ENCODE data around the gene ADAMTS8. TPM values are rescaled to one million over a fixed set of nuclear protein-coding genes. Genes with fewer than 3 reads are reported as not detected.

Gene ADAMTS8
- total RNA-seq, 1 donor from 2014 or later = 39.1 TPM

DNA sequence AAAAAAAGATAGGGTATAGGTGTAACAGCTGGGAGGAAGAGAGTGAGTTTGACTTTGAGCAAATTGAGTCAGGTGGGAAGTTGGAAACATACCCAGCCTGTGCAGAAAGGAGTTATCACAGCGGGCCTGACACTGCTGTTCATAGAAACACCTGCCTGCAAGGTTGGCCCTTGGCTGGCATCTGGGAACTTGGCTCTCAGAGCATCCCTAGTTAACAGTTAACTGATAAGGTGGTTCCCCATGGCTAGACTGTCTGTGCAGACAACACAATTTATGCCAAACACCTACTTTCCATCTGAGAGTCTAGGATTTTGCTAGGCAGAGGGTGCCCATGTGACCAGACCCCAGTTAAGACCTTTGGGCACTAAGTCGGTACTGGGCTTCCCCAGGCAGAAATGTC, 31.4 kb downstream of the ADAMTS8 start:
- H3K4me3 ChIP-seq = no peak overlapping the region
- DNase-seq (no peak), ATAC-seq (no peak)
- no peak overlapping the region for H3K27ac ChIP-seq
- peaks cover 5% of the 10 kb centered on the region for H3K4me1 ChIP-seq
- no peaks in the 10 kb centered on the region for H3K36me3 ChIP-seq
- TF ChIP-seq, protein P1, sequence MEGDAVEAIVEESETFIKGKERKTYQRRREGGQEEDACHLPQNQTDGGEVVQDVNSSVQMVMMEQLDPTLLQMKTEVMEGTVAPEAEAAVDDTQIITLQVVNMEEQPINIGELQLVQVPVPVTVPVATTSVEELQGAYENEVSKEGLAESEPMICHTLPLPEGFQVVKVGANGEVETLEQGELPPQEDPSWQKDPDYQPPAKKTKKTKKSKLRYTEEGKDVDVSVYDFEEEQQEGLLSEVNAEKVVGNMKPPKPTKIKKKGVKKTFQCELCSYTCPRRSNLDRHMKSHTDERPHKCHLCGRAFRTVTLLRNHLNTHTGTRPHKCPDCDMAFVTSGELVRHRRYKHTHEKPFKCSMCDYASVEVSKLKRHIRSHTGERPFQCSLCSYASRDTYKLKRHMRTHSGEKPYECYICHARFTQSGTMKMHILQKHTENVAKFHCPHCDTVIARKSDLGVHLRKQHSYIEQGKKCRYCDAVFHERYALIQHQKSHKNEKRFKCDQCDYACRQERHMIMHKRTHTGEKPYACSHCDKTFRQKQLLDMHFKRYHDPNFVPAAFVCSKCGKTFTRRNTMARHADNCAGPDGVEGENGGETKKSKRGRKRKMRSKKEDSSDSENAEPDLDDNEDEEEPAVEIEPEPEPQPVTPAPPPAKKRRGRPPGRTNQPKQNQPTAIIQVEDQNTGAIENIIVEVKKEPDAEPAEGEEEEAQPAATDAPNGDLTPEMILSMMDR (IDR thresholded peaks at IDR 0.05) = no peak
- H3K27me3 ChIP-seq = no peaks in the 10 kb centered on the region
- H3K9me3 ChIP-seq = no peaks in the 10 kb centered on the region
- intact Hi-C loops (cut with DNase I) = no loop called here

DNA sequence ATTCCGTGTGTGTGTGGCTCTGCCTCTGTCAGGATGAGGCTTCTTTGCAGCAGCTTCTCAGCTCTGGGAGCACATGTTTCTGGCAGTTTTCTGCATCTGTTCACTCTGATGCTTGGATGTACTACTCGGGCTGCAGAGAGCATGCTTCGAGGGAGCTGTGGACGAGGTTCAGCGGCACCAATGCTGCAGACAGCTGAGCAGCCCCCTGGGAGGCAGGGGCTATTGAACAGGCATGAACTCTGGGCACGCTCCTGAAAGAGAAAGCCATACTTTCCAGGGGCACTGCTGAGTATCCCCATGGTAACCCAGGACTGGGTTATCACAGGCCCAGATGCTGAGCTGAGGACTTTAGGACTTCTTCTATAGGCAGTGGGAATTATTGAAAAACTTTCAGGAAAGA, 33.8 kb downstream of the ADAMTS8 start:
- H3K4me1 ChIP-seq = peaks cover 12% of the 10 kb centered on the region
- TF ChIP-seq, protein P1 (IDR thresholded peaks at IDR 0.05) = no peak
- ATAC-seq = no peak
- no peaks in the 10 kb centered on the region for H3K27me3 ChIP-seq
- H3K27ac ChIP-seq = no peak overlapping the region
- intact Hi-C loops (cut with DNase I) = no loop called here
- no peaks in the 10 kb centered on the region for H3K36me3 ChIP-seq
- H3K4me3 ChIP-seq = no peak overlapping the region
- no peak for DNase-seq
- H3K9me3 ChIP-seq = no peaks in the 10 kb centered on the region

DNA sequence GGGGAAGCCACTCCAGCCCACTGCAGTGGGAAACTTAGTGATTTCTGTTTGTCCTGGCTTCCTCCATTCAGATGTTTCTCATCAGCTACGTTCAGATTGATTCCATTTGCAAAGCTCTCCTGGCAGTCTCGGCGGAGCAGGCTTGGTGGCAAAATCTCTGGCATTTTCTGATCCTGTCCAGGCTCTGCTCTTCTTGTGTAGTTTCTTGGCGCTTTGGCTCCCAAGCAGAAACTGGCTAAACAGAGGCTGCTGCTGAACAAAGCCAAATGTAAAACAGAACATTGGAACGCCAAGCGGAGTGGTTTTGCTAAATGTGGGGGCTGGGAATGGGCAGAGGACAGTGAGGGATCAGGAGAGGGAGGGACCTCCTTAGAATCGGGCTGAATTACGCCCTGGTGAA, 36.7 kb downstream of the ADAMTS8 start:
- TF ChIP-seq, protein P1 (IDR thresholded peaks at IDR 0.05) = no peak
- Histone ChIP-seq H3K27me3 (no peaks in the 10 kb centered on the region), H3K4me1 (peaks cover 17% of the 10 kb centered on the region), H3K9me3 (no peaks in the 10 kb centered on the region), H3K4me3 (no peak overlapping the region), H3K36me3 (no peaks in the 10 kb centered on the region), H3K27ac (no peak overlapping the region)
- intact Hi-C loops (cut with DNase I) = no loop called here
- ATAC-seq = no peak
- DNase-seq = no peak

DNA sequence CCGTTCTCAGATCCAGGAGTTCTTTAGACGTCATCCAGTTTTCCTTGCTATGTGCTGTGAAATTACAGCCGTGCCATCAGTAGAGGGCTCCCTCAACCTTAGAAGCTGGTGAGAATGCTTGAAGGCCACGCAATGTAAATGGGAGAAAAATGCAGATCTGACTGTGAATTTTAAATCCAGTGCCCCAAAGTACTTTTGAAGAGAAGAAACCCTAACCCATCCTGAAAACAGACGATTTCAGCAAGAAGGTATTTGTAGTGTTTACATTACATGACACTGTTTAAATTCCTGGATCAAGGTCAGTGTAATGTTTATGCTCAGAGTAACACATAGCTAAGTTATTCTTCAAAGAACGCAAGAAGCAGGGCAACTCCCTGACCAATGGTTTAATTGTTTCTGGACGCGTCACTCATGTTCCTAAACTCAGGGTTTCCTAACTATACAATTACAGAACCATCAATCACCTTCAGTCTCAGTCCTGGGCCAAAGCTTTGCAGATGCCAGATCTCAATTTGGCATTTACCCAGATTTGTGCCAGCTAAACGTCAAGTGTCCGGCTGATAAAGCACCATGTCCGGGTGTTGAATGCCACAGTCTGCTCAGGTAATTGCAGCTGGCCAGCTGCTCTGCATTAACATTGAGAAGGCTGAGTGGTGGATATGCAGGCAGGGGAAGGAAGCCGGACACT, 38.2 kb downstream of the ADAMTS8 start:
- peak; percentile 66 for ATAC-seq
- no peak for DNase-seq
- intact Hi-C loops (cut with DNase I) = no loop called here
- H3K27me3 ChIP-seq = no peaks in the 10 kb centered on the region
- TF ChIP-seq, protein P1 (IDR thresholded peaks at IDR 0.05) = peak; percentile 35
- no peaks in the 10 kb centered on the region for H3K9me3 ChIP-seq
- peaks cover 17% of the 10 kb centered on the region for H3K4me1 ChIP-seq
- no peaks in the 10 kb centered on the region for H3K36me3 ChIP-seq
- no peak overlapping the region for H3K27ac ChIP-seq
- no peak overlapping the region for H3K4me3 ChIP-seq

DNA sequence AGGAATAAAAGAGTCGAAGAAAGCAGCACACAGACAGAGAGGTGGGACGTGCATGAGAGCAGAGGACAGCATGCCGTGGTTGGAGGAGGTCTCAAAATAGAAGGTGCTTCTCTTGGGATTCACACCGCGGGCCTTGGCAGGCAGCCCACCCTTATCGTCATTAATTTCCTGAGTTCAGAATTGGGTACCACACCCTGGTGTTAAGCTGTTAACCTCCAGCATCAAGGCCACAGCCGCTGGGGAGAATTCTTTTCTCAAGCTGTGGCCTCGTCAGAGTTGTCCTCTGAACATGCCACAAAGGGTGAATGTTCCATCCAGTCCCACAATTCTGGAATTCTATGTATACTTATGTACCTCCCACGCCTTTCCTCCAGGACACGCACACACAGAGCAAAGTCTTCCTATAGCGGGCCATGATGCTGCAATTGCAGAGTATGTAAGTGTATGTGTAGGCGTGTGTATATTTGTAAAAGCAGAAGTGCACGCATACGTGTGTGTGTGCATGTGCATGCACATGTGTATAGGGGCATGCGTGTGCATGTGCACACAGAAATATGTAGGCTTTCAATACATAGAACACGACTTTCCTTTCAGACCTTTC, 39.0 kb downstream of the ADAMTS8 start:
- no peaks in the 10 kb centered on the region for H3K9me3 ChIP-seq
- H3K36me3 ChIP-seq = no peaks in the 10 kb centered on the region
- TF ChIP-seq, protein P1 (IDR thresholded peaks at IDR 0.05) = no peak
- H3K27me3 ChIP-seq = no peaks in the 10 kb centered on the region
- H3K4me1 ChIP-seq = peaks cover 17% of the 10 kb centered on the region
- H3K4me3 ChIP-seq = no peak overlapping the region
- no peak overlapping the region for H3K27ac ChIP-seq
- DNase-seq = no peak
- intact Hi-C loops (cut with DNase I) = no loop called here
- peak; percentile 14 for ATAC-seq
